Osteocyte (in vitro differentiated cells): ENCODE results near the gene TTLL5. TPM values are rescaled to one million over a fixed set of nuclear protein-coding genes. Genes with fewer than 3 reads are reported as not detected.

Source experiments
- DNase-seq: peaks from one replicate; pipeline ENCODE4 v3.0.0; 2021; ENCODE audit warnings: mixed read lengths; ENCODE audit not compliant: unreplicated experiment; ENCODE audit errors: extremely low spot score
- H3K27ac Mint-ChIP-seq: one replicate; pipeline ENCODE4 v1.8.0; 2021; ENCODE audit warnings: mild to moderate bottlenecking, mixed read lengths; ENCODE audit not compliant: unreplicated experiment
- H3K27me3 Mint-ChIP-seq: one replicate; pipeline ENCODE4 v1.8.0; 2021; ENCODE audit warnings: mixed read lengths; ENCODE audit not compliant: unreplicated experiment
- H3K36me3 Mint-ChIP-seq: one replicate; pipeline ENCODE4 v1.8.0; 2021; ENCODE audit warnings: mixed read lengths; ENCODE audit not compliant: unreplicated experiment
- H3K4me1 Mint-ChIP-seq: one replicate; pipeline ENCODE4 v1.8.0; 2021; ENCODE audit warnings: mixed read lengths; ENCODE audit not compliant: unreplicated experiment
- H3K4me3 Mint-ChIP-seq: one replicate; pipeline ENCODE4 v1.8.0; 2021; ENCODE audit warnings: mild to moderate bottlenecking, moderate library complexity, mixed read lengths; ENCODE audit not compliant: unreplicated experiment
- H3K9me3 Mint-ChIP-seq: one replicate; pipeline ENCODE4 v1.8.0; 2021; ENCODE audit warnings: mixed read lengths; ENCODE audit not compliant: unreplicated experiment
- CTCF ChIP-seq: fragments of 200-600 bp; sonication (generic); IDR thresholded peaks from 2 replicates; pipeline ENCODE4 v1.5.0; 2021; ENCODE audit warnings: antibody characterized with exemption, mild to moderate bottlenecking, moderate library complexity
- total RNA-seq: library from RNA; stranded (reverse); gene quantifications from 2 replicates; pipeline ENCODE4 v1.2.1, GENCODE V29; 2021

TTLL5 gene
- total RNA-seq, 1 donor from 2014 or later: 37.3 TPM

- no peak overlapping the region for H3K27ac Mint-ChIP-seq
- no peaks in the 10 kb centered on the region for H3K9me3 Mint-ChIP-seq
- peaks cover 3% of the 10 kb centered on the region for H3K4me1 Mint-ChIP-seq
- DNase-seq: no peak
- H3K4me3 Mint-ChIP-seq: no peak overlapping the region
- no peaks in the 10 kb centered on the region for H3K27me3 Mint-ChIP-seq
- peaks cover 5% of the 10 kb centered on the region for H3K36me3 Mint-ChIP-seq
- no peak for TF ChIP-seq CTCF
Observed at GRCh38 chr14:75933712-75934296, 272.8 kb downstream of the TTLL5 start.

GRCh38 chr14:75934998-75935628, 274.1 kb downstream of the TTLL5 start:
- Mint-ChIP-seq H3K4me1 (peaks cover 4% of the 10 kb centered on the region), H3K27ac (no peak overlapping the region), H3K27me3 (no peaks in the 10 kb centered on the region), H3K36me3 (peaks cover 5% of the 10 kb centered on the region), H3K9me3 (no peaks in the 10 kb centered on the region), H3K4me3 (no peak overlapping the region)
- TF ChIP-seq CTCF: no peak
- DNase-seq: no peak

GRCh38 chr14:75939200-75939599, 278.2 kb downstream of the TTLL5 start:
- Mint-ChIP-seq H3K4me3 (no peak overlapping the region), H3K27ac (no peak overlapping the region)

GRCh38 chr14:75941030-75941429, 280.0 kb downstream of the TTLL5 start:
- H3K4me3 Mint-ChIP-seq: no peak overlapping the region
- no peaks in the 10 kb centered on the region for H3K27me3 Mint-ChIP-seq
- no peak for DNase-seq
- H3K4me1 Mint-ChIP-seq: peaks cover 17% of the 10 kb centered on the region
- H3K27ac Mint-ChIP-seq: peak overlapping the region; percentile 64
- TF ChIP-seq CTCF: no peak
- no peaks in the 10 kb centered on the region for H3K9me3 Mint-ChIP-seq
- peaks cover 10% of the 10 kb centered on the region for H3K36me3 Mint-ChIP-seq

More at GRCh38 chr14:75939200-75939599, 278.2 kb downstream of the TTLL5 start:
- no peak for TF ChIP-seq CTCF
- H3K27me3 Mint-ChIP-seq: no peaks in the 10 kb centered on the region
- peaks cover 9% of the 10 kb centered on the region for H3K36me3 Mint-ChIP-seq
- DNase-seq: no peak
- H3K4me1 Mint-ChIP-seq: peaks cover 8% of the 10 kb centered on the region
- no peaks in the 10 kb centered on the region for H3K9me3 Mint-ChIP-seq

- Mint-ChIP-seq H3K9me3 (no peaks in the 10 kb centered on the region), H3K36me3 (peaks cover 10% of the 10 kb centered on the region), H3K4me3 (no peak overlapping the region), H3K27ac (no peak overlapping the region), H3K4me1 (peaks cover 23% of the 10 kb centered on the region), H3K27me3 (no peaks in the 10 kb centered on the region)
- no peak for DNase-seq
- no peak for TF ChIP-seq CTCF
Observed at GRCh38 chr14:75944607-75945241, 283.7 kb downstream of the TTLL5 start.
